GM12878 (cell line): ENCODE measurements around the gene PPP2R1B. TPM values are rescaled to one million over a fixed set of nuclear protein-coding genes. Genes with fewer than 3 reads are reported as not detected.

Source experiments
- ATAC-seq: fragments of 200-7000 bp; cut with Tn5 transposase; 3 replicates; pipeline ENCODE4 v1.9.1; 2020; ENCODE audit warnings: mild to moderate bottlenecking, moderate library complexity
- BruUV-seq: library from RNA; stranded (reverse); fragments of 400-500 nt; replicated peaks from 2 replicates; lab custom pipeline; 2021; lab: Mats Ljungman, UMichigan
- CTCF ChIA-PET: fragments of 300-600 bp; sonication (Branson Sonifier 250); formaldehyde crosslinking; extraction: SDS; loops from one replicate; lab custom pipeline; 2021; ENCODE audit warnings: inconsistent platforms; lab: Yijun Ruan, JAX
- POLR2A ChIA-PET: fragments of 350-600 bp; formaldehyde crosslinking; extraction: SDS; loops from one replicate; lab custom pipeline; 2021; ENCODE audit warnings: inconsistent platforms; lab: Charles Lee
- RAD21 ChIA-PET: fragments of 300-600 bp; sonication (Branson Sonifier 250); formaldehyde crosslinking; loops from one replicate; lab custom pipeline; 2023; ENCODE audit warnings: antibody characterized with exemption; ENCODE audit not compliant: unreplicated experiment; lab: Charles Lee
- SMC1A ChIA-PET: fragments of 300-600 bp; sonication (Branson Sonifier 250); formaldehyde crosslinking; loops from one replicate; lab custom pipeline; 2023; ENCODE audit not compliant: unreplicated experiment, uncharacterized antibody; lab: Charles Lee
- DNase-seq: peaks from one replicate; pipeline ENCODE4 v3.0.0-alpha.2; 2011; ENCODE audit warnings: low read depth, low spot score
- FAIRE-seq: peaks from 3 replicates; lab custom pipeline; 2011; peaks lifted over from hg19 to GRCh38; lab: Jason Lieb, UNC
- H2AFZ ChIP-seq: 2 replicates; pipeline ENCODE4 v1.6.0; 2011; ENCODE audit warnings: low read depth, low read length, control low read depth; ENCODE audit not compliant: control insufficient read depth
- H3K27ac ChIP-seq: 2 replicates; pipeline ENCODE4 v1.5.1; 2011; ENCODE audit warnings: control low read depth; ENCODE audit not compliant: control insufficient read depth, insufficient read depth
- H3K27me3 ChIP-seq, 2 experiments: replicated peaks in 1 of 2; 2 replicates each; pipeline versions ENCODE4 v1.6.0 to v1.6.1; 2011; ENCODE audit warnings: low read length in 1 of 2; ENCODE audit not compliant: control insufficient read depth in 2 of 2, insufficient read depth in 2 of 2
- H3K36me3 ChIP-seq, 2 experiments: 2 replicates each; pipeline ENCODE4 v1.5.1; 2011; ENCODE audit warnings: low read length in 1 of 2; ENCODE audit not compliant: control insufficient read depth in 2 of 2, insufficient read depth in 2 of 2
- H3K4me1 ChIP-seq: 2 replicates; pipeline ENCODE4 v1.6.1; 2011; ENCODE audit warnings: mild to moderate bottlenecking, low read length, moderate library complexity, mixed read lengths; ENCODE audit not compliant: control insufficient read depth, insufficient read depth
- H3K4me2 ChIP-seq: 2 replicates; pipeline ENCODE4 v1.6.0; 2011; ENCODE audit warnings: control low read depth; ENCODE audit not compliant: control insufficient read depth, insufficient read depth
- H3K4me3 ChIP-seq: fragments of 200-600 bp; sonication (generic); 2 replicates; pipeline ENCODE4 v1.5.1; 2016
- H3K79me2 ChIP-seq: 2 replicates; pipeline ENCODE4 v1.6.0; 2011; ENCODE audit warnings: low read length; ENCODE audit not compliant: control insufficient read depth, insufficient read depth
- H3K9ac ChIP-seq: 2 replicates; pipeline ENCODE4 v1.8.0; 2011; ENCODE audit warnings: low read length, control low read depth, mixed read lengths; ENCODE audit not compliant: control insufficient read depth, insufficient read depth
- H3K9me3 ChIP-seq: replicated peaks from 3 replicates; pipeline ENCODE4 v1.5.1; 2011; ENCODE audit warnings: mild to moderate bottlenecking, low read length; ENCODE audit not compliant: control insufficient read depth, insufficient read depth
- H4K20me1 ChIP-seq: 2 replicates; pipeline ENCODE4 v1.6.0; 2011; ENCODE audit not compliant: control insufficient read depth, insufficient read depth
- BACH1 ChIP-seq: fragments of 450-650 bp; IDR thresholded peaks from 2 replicates; pipeline ENCODE4 v1.6.1; 2017; ENCODE audit warnings: mild to moderate bottlenecking, borderline replicate concordance
- CEBPB ChIP-seq, 2 experiments: fragments of 150-350 bp in 1 of 2; IDR thresholded peaks; 2 replicates each; pipeline ENCODE4 v1.6.1; 2012 to 2014; ENCODE audit warnings: low read depth in 2 of 2, low read length in 2 of 2, borderline replicate concordance in 1 of 2, inconsistent platforms in 1 of 2
- CREM ChIP-seq: IDR thresholded peaks from 2 replicates; pipeline ENCODE4 v1.6.1; 2014; ENCODE audit warnings: antibody characterized with exemption, low read depth
- CUX1 ChIP-seq: IDR thresholded peaks from 2 replicates; pipeline ENCODE4 v1.6.1; 2012; ENCODE audit warnings: improper control_type of control experiment, low read depth, low read length; ENCODE audit not compliant: insufficient replicate concordance
- FOXM1 ChIP-seq: IDR thresholded peaks from 2 replicates; pipeline ENCODE4 v1.6.1; 2012; ENCODE audit warnings: low read depth, mild to moderate bottlenecking, inconsistent platforms, low read length, moderate library complexity
- GATAD2B ChIP-seq: fragments of 450-650 bp; conservative IDR thresholded peaks from 2 replicates; pipeline ENCODE4 v1.6.1; 2017; ENCODE audit warnings: low read depth, mild to moderate bottlenecking, moderate library complexity
- KAT2A ChIP-seq: conservative IDR thresholded peaks from 2 replicates; pipeline ENCODE4 v1.6.1; 2011; ENCODE audit warnings: low read depth, low read length; ENCODE audit not compliant: control insufficient read depth
- KDM1A ChIP-seq: fragments of 200-600 bp; sonication (generic); IDR thresholded peaks from 2 replicates; pipeline ENCODE4 v1.6.1; 2016; ENCODE audit warnings: borderline replicate concordance
- WGBS: methylation state at CpG from one replicate; pipeline ENCODE4 v1.1.6; 2016; ENCODE audit warnings: low lambda C conversion rate; ENCODE audit not compliant: insufficient replicate concordance, insufficient coverage; ENCODE audit errors: missing lambda C conversion rate; 5-methylcytosine and 5-hydroxymethylcytosine counted together
- in situ Hi-C: fragments of 300-500 bp; cut with MboI; formaldehyde crosslinking; loops from 9 replicates; pipeline ENCODE4 v1.14.3; 2018; ENCODE audit warnings: mixed read lengths
- intact Hi-C: fragments of 100-400 bp; cut with micrococcal nuclease; formaldehyde crosslinking; loops from one replicate; pipeline ENCODE4 v1.14.2; 2022; ENCODE audit not compliant: unreplicated experiment
- polyA plus RNA-seq, 11 experiments: library from polyadenylated mRNA; depleted of rRNA in 4 of 11; unstranded in 6 of 11; stranded (reverse) in 5 of 11; fragments of >200 nt; fragmentation: Nextera tagmentation in 4 of 11; fragmentation: Illumina TruSeq in 1 of 11; extraction: Ambion mirVana in 4 of 11; extraction: Trizol in 1 of 11; gene quantifications; 1 replicate in 1 of 11; 2 replicates in 10 of 11; pipeline versions ENCODE4 v1.2.1 to v1.2.3, GENCODE V29; 2011 to 2016; ENCODE audit warnings: inconsistent platforms in 2 of 11, missing spikeins in 2 of 11, low read depth in 1 of 11
- total RNA-seq, 4 experiments: library from RNA; depleted of rRNA in 3 of 4; stranded (reverse); fragments of >200 nt in 3 of 4; fragmentation: Illumina TruSeq in 1 of 4; extraction: Trizol in 1 of 4; gene quantifications; 2 replicates each; pipeline versions ENCODE4 v1.2.1 to v1.2.3, GENCODE V29; 2013 to 2021

PPP2R1B gene
- total and polyA plus RNA-seq, 10 of the 15 experiments (the other 5 are each of a cell fraction or from before 2014, with no cell fraction given) = 26.6 to 68.2 (median 35.7) TPM

GRCh38 chr11:111733016-111733415, 33.2 kb downstream of the PPP2R1B start (continued):
- TF ChIP-seq CUX1 = no peak
- TF ChIP-seq GATAD2B = no peak
- TF ChIP-seq FOXM1 = no peak
- no peak for TF ChIP-seq BACH1

- TF ChIP-seq KAT2A = no peak
- no peak for TF ChIP-seq KDM1A
- TF ChIP-seq CREM = no peak
- TF ChIP-seq CEBPB (IDR thresholded peaks at IDR 0.05; ENCODE audit: borderline replicate concordance in 1 of 2, low read depth in 2 of 2, low read length in 2 of 2) = no peak
- no peak for FAIRE-seq
- H4K20me1 ChIP-seq = no peaks in the 10 kb centered on the region; the same call in 1 of the 2 replicates
- no peaks in the 10 kb centered on the region for H3K9me3 ChIP-seq
- 95% methylated on average over 5 of the region's 5 CpGs for whole genome bisulfite sequencing
- no peaks in the 10 kb centered on the region for H3K4me1 ChIP-seq
- no peak overlapping the region for H3K4me3 ChIP-seq
- H3K27me3 ChIP-seq = no peaks in the 10 kb centered on the region
- intact Hi-C loops (no loop called here), in situ Hi-C loops (no loop called here)
- peaks cover 0 to 5% of the 10 kb centered on the region in 2 experiments; a peak in 1 of 4 replicates for H3K36me3 ChIP-seq
- POLR2A ChIA-PET = interaction anchor here (1.3 kb wide), 1 partner anchor 17 kb away, joined by 3 read pairs; no protein-coding TSS in a partner anchor
- ATAC-seq = no peak
- RAD21 ChIA-PET = interaction anchor here (0.9 to 1.6 kb wide), 3 partner anchors 34 to 127 kb away, joined by 3 read pairs; no protein-coding TSS in a partner anchor
- H3K4me2 ChIP-seq = no peak overlapping the region
- CTCF ChIA-PET = interaction anchor here (0.6 to 2.6 kb wide), 3 partner anchors 45 to 145 kb away, joined by 3 to 6 read pairs (median 5); no protein-coding TSS in a partner anchor
- BruUV-seq = no TSS peak
- no peak for DNase-seq
- H3K9ac ChIP-seq = no peak overlapping the region
- no peaks in the 10 kb centered on the region for H3K79me2 ChIP-seq
- no peak overlapping the region for H3K27ac ChIP-seq
- SMC1A ChIA-PET = interaction anchor here (1.7 kb wide), 1 partner anchor 128 kb away, joined by 4 read pairs; no protein-coding TSS in a partner anchor
- no peak overlapping the region for H2AFZ ChIP-seq
Observed at GRCh38 chr11:111731821-111732220, 34.4 kb downstream of the PPP2R1B start.
